Endothelial cell of umbilical vein (primary cell): Measurements from ENCODE around the gene KIAA1671. TPM values are rescaled to one million over a fixed set of nuclear protein-coding genes. Genes with fewer than 3 reads are reported as not detected.

Source experiments
- BruUV-seq: library from RNA; stranded (reverse); fragments of 400-500 nt; replicated peaks from 2 replicates; lab custom pipeline; 2021; lab: Mats Ljungman, UMichigan
- CTCF ChIA-PET: fragments of 300-600, 350-600 bp; sonication (Branson Sonifier 250); formaldehyde crosslinking; loops from one replicate; lab custom pipeline; 2021; ENCODE audit warnings: antibody characterized with exemption, inconsistent platforms; lab: Charles Lee
- POLR2A ChIA-PET: fragments of 300-600, 350-600 bp; sonication (Branson Sonifier 250); formaldehyde crosslinking; loops from one replicate; lab custom pipeline; 2021; ENCODE audit warnings: antibody characterized with exemption, inconsistent platforms; lab: Charles Lee
- DNase-seq: peaks from one replicate; pipeline ENCODE4 v3.0.0-alpha.2; 2011; ENCODE audit warnings: low read depth, low spot score
- FAIRE-seq: peaks from 2 replicates; lab custom pipeline; 2011; peaks lifted over from hg19 to GRCh38; lab: Jason Lieb, UNC
- H2AFZ ChIP-seq: 2 replicates; pipeline ENCODE4 v1.6.0; 2012; ENCODE audit warnings: low read depth, low read length, control low read depth, inconsistent platforms
- H3K27ac ChIP-seq: 2 replicates; pipeline ENCODE4 v1.5.1; 2011; ENCODE audit warnings: low read depth, mild to moderate bottlenecking, control low read depth, low read length, moderate library complexity; ENCODE audit not compliant: insufficient read depth
- H3K27me3 ChIP-seq, 2 experiments: 2 replicates each; pipeline versions ENCODE4 v1.6.0 to v1.6.1; 2011; ENCODE audit warnings: low read length in 2 of 2, mixed read lengths in 1 of 2; ENCODE audit not compliant: control insufficient read depth in 2 of 2, insufficient read depth in 2 of 2
- H3K36me3 ChIP-seq, 2 experiments: 2 replicates in 1 of 2; 3 replicates in 1 of 2; pipeline ENCODE4 v1.5.1; 2011; ENCODE audit warnings: low read length in 2 of 2, mild to moderate bottlenecking in 1 of 2, moderate library complexity in 1 of 2; ENCODE audit not compliant: control insufficient read depth in 2 of 2, insufficient read depth in 2 of 2; ENCODE audit errors: extremely low read depth in 1 of 2
- H3K4me1 ChIP-seq: 3 replicates; pipeline ENCODE4 v1.5.1; 2011; ENCODE audit warnings: mild to moderate bottlenecking, low read length; ENCODE audit not compliant: control insufficient read depth, insufficient read depth; ENCODE audit errors: extremely low read depth
- H3K4me2 ChIP-seq: 2 replicates; pipeline ENCODE4 v1.6.1; 2011; ENCODE audit warnings: low read length, control low read depth, mixed read lengths; ENCODE audit not compliant: insufficient read depth
- H3K4me3 ChIP-seq, 3 experiments: fragments of 200-600 bp in 1 of 3; sonication (generic), shearing (Covaris generic) in 1 of 3; replicated peaks in 1 of 3; 2 replicates each; pipeline ENCODE4 v1.5.1; 2011 to 2016; ENCODE audit warnings: control low read depth in 3 of 3, low read length in 3 of 3, mild to moderate bottlenecking in 2 of 3, inconsistent platforms in 1 of 3, low read depth in 1 of 3, moderate library complexity in 1 of 3; ENCODE audit not compliant: insufficient read depth in 1 of 3
- H3K79me2 ChIP-seq: 2 replicates; pipeline ENCODE4 v1.6.0; 2012; ENCODE audit warnings: low read length, inconsistent platforms; ENCODE audit not compliant: control insufficient read depth, insufficient read depth
- H3K9ac ChIP-seq: replicated peaks from 2 replicates; pipeline ENCODE3; 2011; ENCODE audit warnings: low read length, control low read depth; ENCODE audit not compliant: insufficient read depth; ENCODE audit errors: extremely low read depth
- H3K9me1 ChIP-seq: replicated peaks from 3 replicates; pipeline ENCODE4 v1.6.0; 2011; ENCODE audit warnings: mild to moderate bottlenecking, low read length; ENCODE audit not compliant: control insufficient read depth, insufficient read depth; ENCODE audit errors: extremely low read depth
- H3K9me3 ChIP-seq: replicated peaks from 2 replicates; pipeline ENCODE4 v1.5.1; 2012; ENCODE audit warnings: low read length, inconsistent platforms; ENCODE audit not compliant: control insufficient read depth, insufficient read depth
- H4K20me1 ChIP-seq: replicated peaks from 2 replicates; pipeline ENCODE3; 2011; ENCODE audit warnings: mild to moderate bottlenecking, low read length; ENCODE audit not compliant: control insufficient read depth, insufficient read depth; ENCODE audit errors: extremely low read depth
- EZH2 ChIP-seq: IDR thresholded peaks from 2 replicates; pipeline ENCODE4 v1.6.1; 2012; ENCODE audit warnings: borderline replicate concordance, low read depth, mild to moderate bottlenecking, moderate library complexity, low read length, inconsistent platforms; ENCODE audit not compliant: severe bottlenecking
- FOS ChIP-seq: IDR thresholded peaks from 2 replicates; pipeline ENCODE4 v1.6.1; 2011; ENCODE audit warnings: mild to moderate bottlenecking, low read length, moderate library complexity, borderline replicate concordance; ENCODE audit not compliant: insufficient read depth
- GATA2 ChIP-seq: IDR thresholded peaks from 2 replicates; pipeline ENCODE4 v1.7.0; 2011; ENCODE audit warnings: low read depth, mild to moderate bottlenecking, moderate library complexity, mixed read lengths, low read length; ENCODE audit not compliant: insufficient read length, insufficient read depth
- JUN ChIP-seq: IDR thresholded peaks from 2 replicates; pipeline ENCODE4 v1.6.1; 2011; ENCODE audit warnings: borderline replicate concordance, low read depth; ENCODE audit not compliant: insufficient read length, insufficient read depth
- MYC ChIP-seq: IDR thresholded peaks from one replicate; pipeline ENCODE4 v1.6.1; 2011; ENCODE audit warnings: mild to moderate bottlenecking, low read depth, low read length
- POLR2A ChIP-seq: IDR thresholded peaks from 2 replicates; pipeline ENCODE4 v1.6.1; 2012; ENCODE audit warnings: low read depth, mild to moderate bottlenecking, control low read depth, low read length
- POLR2AphosphoS5 ChIP-seq: IDR thresholded peaks from 2 replicates; pipeline ENCODE4 v1.6.1; 2012; ENCODE audit warnings: low read depth, mild to moderate bottlenecking, control low read depth, low read length, moderate library complexity; ENCODE audit not compliant: insufficient read depth
- dilution Hi-C: fragments of 300-500 bp; cut with MboI; formaldehyde crosslinking; loops from one replicate; pipeline ENCODE4 v1.15.0; 2019; ENCODE audit warnings: low sequenced_read_pairs; ENCODE audit not compliant: extremely low pct_ligation_motif_present
- intact Hi-C: fragments of 100-400 bp; cut with micrococcal nuclease; formaldehyde crosslinking; loops from one replicate; pipeline ENCODE4 v1.10.0; 2022
- polyA plus RNA-seq, 4 experiments: library from polyadenylated mRNA; depleted of rRNA in 3 of 4; stranded (reverse) in 3 of 4; unstranded in 1 of 4; fragments of >200 nt; gene quantifications; 2 replicates each; pipeline versions ENCODE4 v1.2.1 to v1.2.3, GENCODE V29; 2011 to 2012; ENCODE audit warnings: missing spikeins in 1 of 4
- total RNA-seq: library from RNA; stranded (reverse); gene quantifications from 2 replicates; pipeline ENCODE4 v1.2.3, GENCODE V29; 2021
- TF ChIP-seq, protein P1 (sequence below): IDR thresholded peaks from 2 replicates; pipeline ENCODE4 v1.6.1; 2011; ENCODE audit not compliant: insufficient read depth, insufficient read length
- TF ChIP-seq, protein P2 (sequence below), 2 donors: IDR thresholded peaks; 1 replicate in 1 of 2; 2 replicates in 1 of 2; pipeline ENCODE4 v1.5.1; 2011; ENCODE audit warnings: low read length in 2 of 2, mild to moderate bottlenecking in 2 of 2, moderate library complexity in 2 of 2, control low read depth in 1 of 2, inconsistent platforms in 1 of 2, low read depth in 1 of 2; ENCODE audit not compliant: insufficient read depth in 1 of 2; ENCODE audit errors: extremely low read depth in 1 of 2

KIAA1671 gene
- total and polyA plus RNA-seq, 2 donors (not counting 3 experiments of a cell fraction or from before 2014, with no cell fraction given), result 23.1 to 85.1 TPM

DNA sequence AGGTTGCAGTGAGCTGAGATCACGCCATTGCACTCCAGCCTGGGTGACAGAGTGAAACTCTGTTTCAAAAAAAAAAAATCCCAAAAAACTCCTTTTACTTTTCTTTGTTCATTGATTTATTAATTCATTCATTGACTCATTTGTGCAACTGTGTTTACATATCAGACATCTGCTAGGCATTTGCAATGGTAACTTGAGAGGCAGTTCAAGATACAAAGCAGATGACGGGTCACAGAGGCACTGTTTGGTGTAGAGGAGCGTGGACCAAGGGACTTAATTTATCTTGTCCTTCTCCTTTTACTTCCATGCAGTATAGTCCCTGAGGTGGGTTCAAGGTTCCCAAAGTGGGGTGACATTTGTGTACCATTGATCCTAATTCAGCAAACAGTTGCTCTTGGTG, 71.4 kb downstream of the KIAA1671 start:
- H3K4me3 ChIP-seq, result no peak overlapping the region
- no peak overlapping the region for H3K9ac ChIP-seq
- no peak overlapping the region for H3K27ac ChIP-seq
- no peak overlapping the region for H3K4me2 ChIP-seq
- CTCF ChIA-PET, result interaction anchor here (1.0 to 1.3 kb wide), 2 partner anchors 9 to 10 kb away, joined by 3 to 6 read pairs; no protein-coding TSS in a partner anchor
- no peak overlapping the region for H2AFZ ChIP-seq
- no peaks in the 10 kb centered on the region for H3K36me3 ChIP-seq
- H3K79me2 ChIP-seq, result peaks cover 9% of the 10 kb centered on the region
- H3K9me1 ChIP-seq, result no peaks in the 10 kb centered on the region
- POLR2A ChIA-PET, result no interaction called here
- H3K27me3 ChIP-seq, result no peaks in the 10 kb centered on the region
- H4K20me1 ChIP-seq, result no peaks in the 10 kb centered on the region
- BruUV-seq, result no TSS peak
- H3K4me1 ChIP-seq, result peaks cover 28% of the 10 kb centered on the region
- dilution Hi-C loops (no loop called here), intact Hi-C loops (no loop called here)
- FAIRE-seq (no peak), DNase-seq (no peak)
- no peaks in the 10 kb centered on the region for H3K9me3 ChIP-seq
- TF ChIP-seq POLR2A (no peak), JUN (no peak), MYC (no peak), EZH2 (no peak), POLR2AphosphoS5 (no peak), FOS (no peak), GATA2 (no peak)
- TF ChIP-seq, protein P1, sequence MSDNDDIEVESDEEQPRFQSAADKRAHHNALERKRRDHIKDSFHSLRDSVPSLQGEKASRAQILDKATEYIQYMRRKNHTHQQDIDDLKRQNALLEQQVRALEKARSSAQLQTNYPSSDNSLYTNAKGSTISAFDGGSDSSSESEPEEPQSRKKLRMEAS, result no peak
- TF ChIP-seq, protein P2, sequence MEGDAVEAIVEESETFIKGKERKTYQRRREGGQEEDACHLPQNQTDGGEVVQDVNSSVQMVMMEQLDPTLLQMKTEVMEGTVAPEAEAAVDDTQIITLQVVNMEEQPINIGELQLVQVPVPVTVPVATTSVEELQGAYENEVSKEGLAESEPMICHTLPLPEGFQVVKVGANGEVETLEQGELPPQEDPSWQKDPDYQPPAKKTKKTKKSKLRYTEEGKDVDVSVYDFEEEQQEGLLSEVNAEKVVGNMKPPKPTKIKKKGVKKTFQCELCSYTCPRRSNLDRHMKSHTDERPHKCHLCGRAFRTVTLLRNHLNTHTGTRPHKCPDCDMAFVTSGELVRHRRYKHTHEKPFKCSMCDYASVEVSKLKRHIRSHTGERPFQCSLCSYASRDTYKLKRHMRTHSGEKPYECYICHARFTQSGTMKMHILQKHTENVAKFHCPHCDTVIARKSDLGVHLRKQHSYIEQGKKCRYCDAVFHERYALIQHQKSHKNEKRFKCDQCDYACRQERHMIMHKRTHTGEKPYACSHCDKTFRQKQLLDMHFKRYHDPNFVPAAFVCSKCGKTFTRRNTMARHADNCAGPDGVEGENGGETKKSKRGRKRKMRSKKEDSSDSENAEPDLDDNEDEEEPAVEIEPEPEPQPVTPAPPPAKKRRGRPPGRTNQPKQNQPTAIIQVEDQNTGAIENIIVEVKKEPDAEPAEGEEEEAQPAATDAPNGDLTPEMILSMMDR (IDR thresholded peaks at IDR 0.05; ENCODE audit: extremely low read depth in 1 of 2, insufficient read depth in 1 of 2, low read depth in 1 of 2, low read length in 2 of 2), result no peak
